GM18507 (cell line): ENCODE measurements around the gene IGLL5.
"Not testable (repeated sequence)": the region's sequence is repeated elsewhere in the genome, so short reads cannot be mapped to it uniquely, and the experiment has no call there.

ENCODE experiments used
- DNase-seq: peaks from one replicate; pipeline ENCODE4 v3.0.0; 2011; ENCODE audit warnings: low read depth; ENCODE audit not compliant: insufficient read length; ENCODE audit errors: extremely low spot score
- FAIRE-seq: peaks from 2 replicates; lab custom pipeline; 2011; peaks lifted over from hg19 to GRCh38; lab: Jason Lieb, UNC

IGLL5 gene

GRCh38 chr22:22895776-22896445 lies 8.3 kb downstream of the IGLL5 start:
- DNase-seq: no peak
- no peak for FAIRE-seq

- DNase-seq: no peak
- FAIRE-seq: no peak
These were observed 9.0 kb downstream of the IGLL5 start for GRCh38 chr22:22896601-22897000.

DNA sequence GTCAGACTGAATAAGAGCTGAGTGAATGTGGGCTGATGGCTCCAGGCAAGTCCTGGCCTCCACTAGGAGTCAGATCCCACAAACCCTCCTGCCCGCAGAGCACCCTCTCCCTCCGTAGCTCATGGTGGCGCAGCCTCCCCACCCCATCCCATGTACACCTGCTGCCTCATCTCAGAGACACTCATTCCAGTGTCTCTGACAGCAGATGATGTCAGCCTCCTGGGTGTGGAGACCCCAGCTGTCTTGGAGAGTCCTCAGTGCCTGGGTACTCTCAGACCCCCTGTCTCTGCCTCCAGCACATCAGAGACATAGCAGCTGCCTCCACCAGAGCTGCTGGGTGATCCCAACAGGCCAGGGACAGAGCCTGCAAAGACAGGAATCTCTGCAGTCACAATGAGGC lies 9.5 kb downstream of the IGLL5 start:
- no peak for FAIRE-seq
- no peak for DNase-seq

- FAIRE-seq (no peak), DNase-seq (no peak)
These were observed 10.3 kb downstream of the IGLL5 start for GRCh38 chr22:22897947-22898346.

GRCh38 chr22:22898411-22898950 lies 10.9 kb downstream of the IGLL5 start:
- not testable (repeated sequence) for DNase-seq
- FAIRE-seq: peak; percentile 55

DNA sequence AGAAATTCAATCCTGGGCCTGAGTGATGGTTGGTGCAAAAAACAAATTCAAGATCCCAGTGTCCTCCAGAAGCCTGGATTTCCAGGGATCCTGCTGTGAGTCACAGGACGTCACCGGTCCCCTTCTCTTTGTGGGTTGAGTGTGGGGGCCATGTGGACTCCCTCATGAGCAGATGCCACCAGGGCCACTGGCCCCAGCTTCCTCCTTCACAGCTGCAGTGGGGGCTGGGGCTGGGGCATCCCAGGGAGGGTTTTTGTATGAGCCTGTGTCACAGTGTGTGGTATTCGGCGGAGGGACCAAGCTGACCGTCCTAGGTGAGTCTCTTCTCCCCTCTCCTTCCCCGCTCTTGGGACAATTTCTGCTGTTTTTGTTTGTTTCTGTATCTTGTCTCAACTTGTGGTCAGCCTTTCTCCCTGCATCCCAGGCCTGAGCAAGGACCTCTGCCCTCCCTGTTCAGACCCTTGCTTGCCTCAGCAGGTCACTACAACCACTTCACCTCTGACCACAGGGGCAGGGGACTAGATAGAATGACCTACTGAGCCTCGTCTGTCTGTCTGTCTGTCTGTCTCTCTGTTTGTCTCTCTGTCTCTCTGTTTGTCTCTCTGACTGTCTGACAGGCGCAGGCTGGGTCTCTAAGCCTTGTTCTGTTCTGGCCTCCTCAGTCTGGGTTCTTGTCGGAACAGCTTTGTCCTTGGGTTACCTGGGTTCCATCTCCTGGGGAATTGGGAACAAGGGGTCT lies 11.9 kb downstream of the IGLL5 start:
- not testable (repeated sequence) for FAIRE-seq, DNase-seq

- not testable (repeated sequence) for DNase-seq, FAIRE-seq
These were observed 13.1 kb downstream of the IGLL5 start for GRCh38 chr22:22900527-22901205.

DNA sequence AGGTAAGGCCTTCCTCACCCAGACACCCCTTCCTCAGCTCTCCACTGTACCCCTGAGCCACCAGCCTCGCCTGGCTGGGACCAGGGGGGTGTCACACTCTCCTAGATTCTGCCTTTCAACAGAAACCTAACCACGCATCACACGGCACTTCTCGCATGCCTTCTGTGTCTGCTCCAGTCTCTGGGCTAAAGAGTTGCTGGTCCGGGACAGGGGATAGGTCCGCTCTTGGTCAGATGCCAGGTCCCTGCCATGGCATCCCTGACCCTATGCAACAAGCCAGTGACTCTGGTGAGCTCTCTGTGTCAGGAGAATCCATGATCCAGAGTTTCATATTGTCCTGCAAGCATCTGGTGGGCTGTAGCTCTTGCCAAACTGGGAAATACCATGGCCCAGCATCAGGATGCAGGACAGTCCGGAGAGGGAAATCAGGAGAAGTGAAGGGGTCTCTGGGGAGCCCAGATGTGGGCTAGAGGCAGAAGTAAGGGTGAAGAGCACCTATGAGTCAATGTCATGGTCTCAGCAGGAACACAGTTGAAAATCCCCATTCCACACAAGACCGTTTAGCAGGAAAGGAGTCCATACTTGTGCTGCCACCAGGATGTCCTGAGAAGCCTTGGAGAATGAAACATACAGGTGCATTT lies 14.1 kb downstream of the IGLL5 start:
- FAIRE-seq (no peak), DNase-seq (no peak)

DNA sequence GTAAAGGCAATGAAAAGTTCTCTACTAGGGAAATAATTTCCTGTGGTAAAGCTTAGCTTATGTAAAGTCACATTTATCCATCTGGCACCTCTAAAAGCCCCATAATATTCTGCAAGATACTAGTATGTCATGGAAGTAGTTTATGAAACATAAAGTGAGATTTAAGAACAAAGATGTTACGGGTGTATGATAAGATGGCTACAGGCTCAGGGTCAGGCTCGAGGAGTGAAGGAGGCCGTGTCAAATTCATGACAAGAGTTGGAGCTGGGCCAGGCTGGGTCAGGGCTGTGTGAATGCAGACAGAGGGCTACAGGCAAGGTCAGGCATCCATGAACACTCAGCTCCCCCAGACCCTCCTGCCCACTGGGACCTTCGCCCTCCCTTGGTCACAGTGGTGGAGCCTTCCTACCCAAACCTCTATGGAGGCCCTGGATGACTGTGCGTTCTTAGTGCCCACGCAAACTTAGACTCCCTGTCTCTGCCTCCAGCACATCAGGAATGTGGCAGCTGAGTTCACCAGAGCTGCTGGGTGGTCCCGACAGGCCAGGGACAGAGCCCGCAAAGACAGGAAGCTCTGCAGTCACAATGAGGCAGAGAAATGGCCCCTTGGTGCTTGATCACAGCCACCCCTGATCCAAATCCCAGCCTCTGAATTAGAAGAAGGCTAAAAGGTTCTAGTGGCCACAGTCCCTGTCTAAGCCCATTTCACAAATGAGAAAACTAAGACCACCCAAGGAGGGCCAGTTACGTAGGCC lies 14.8 kb downstream of the IGLL5 start:
- FAIRE-seq (no peak), DNase-seq (no peak)

DNA sequence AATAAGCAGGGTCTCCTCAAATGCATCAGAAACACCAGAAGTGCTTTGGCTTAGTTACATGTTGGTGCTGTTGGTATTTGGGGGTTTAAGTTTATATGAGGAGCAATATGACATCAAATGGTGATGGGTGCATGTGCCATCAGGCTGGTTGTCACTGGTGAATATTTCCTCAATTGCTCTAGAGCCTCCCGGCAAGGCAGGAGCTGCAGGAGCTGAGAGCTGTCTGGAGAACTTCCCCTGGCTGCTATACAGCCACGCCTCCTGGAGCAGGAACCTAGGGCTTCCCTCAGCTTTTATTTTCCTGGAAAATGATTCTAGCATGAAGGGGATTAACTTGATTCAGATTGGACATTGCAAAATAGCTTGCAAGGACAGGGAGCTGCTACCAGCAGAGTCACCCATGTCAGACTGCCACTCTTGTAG lies 15.8 kb downstream of the IGLL5 start:
- FAIRE-seq (no peak), DNase-seq (no peak)

- not testable (repeated sequence) for DNase-seq, FAIRE-seq
These were observed 16.2 kb downstream of the IGLL5 start for GRCh38 chr22:22903781-22904192.

DNA sequence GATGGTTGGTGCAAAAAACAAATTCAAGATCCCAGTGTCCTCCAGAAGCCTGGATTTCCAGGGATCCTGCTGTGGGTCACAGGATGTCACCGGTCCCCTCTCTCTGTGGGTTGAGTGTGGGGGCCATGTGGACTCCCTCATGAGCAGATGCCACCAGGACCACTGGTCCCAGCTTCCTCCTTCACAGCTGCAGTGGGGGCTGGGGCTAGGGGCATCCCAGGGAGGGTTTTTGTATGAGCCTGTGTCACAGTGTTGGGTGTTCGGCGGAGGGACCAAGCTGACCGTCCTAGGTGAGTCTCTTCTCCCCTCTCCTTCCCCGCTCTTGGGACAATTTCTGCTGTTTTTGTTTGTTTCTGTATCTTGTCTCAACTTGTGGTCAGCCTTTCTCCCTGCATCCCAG lies 17.1 kb downstream of the IGLL5 start:
- not testable (repeated sequence) for FAIRE-seq, DNase-seq

- FAIRE-seq: not testable (repeated sequence)
These were observed 18.8 kb downstream of the IGLL5 start for GRCh38 chr22:22906391-22906790.

GRCh38 chr22:22906907-22907550 lies 19.4 kb downstream of the IGLL5 start:
- DNase-seq (no peak), FAIRE-seq (no peak)

More at GRCh38 chr22:22906391-22906790, 18.8 kb downstream of the IGLL5 start:
- DNase-seq: not testable (repeated sequence)

DNA sequence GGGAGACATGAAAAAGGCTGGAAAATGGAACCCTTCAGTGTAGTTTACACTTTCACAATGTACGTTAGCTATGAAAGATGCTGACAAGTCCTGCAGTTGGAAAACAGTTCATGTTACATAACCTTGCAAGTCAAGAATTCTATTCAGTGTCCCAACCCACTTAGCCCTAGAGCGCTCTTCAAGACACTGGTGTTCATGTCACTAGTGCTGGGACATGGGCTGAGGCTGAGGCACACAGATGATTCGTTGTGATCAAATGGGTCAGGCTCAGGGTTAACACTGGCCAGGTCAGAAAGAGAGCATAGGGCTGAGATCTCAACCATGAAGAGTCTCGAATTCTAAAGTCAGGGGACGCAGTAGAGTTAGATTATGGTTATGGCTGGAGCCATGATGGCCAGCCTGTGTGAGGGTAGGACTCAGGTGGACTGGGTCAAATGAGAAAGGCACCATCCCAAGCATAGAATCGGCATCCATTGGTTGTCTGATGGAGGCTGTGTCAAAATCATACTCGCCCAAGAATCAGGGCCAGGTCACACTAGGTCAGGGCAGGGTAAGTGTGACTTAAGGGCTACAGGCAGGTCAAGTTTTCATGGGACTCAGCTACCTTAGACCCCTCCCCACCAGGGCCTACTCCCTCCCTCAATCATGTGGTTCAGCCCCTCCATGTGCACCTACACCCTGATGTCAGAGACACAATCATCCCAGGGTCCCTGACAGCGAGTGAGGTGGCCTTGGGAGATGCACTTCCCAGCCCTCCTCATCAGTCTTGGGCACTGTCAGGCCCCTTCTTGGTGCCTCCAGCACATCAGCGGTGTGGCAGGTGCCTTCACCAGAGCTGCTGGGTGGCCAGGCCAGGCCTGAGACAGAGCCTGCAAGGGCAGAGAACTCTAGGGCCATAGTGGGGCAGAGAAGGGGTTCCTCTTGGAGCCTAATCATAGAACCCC lies 20.2 kb downstream of the IGLL5 start:
- DNase-seq: no peak
- FAIRE-seq: no peak

- DNase-seq (no peak), FAIRE-seq (no peak)
These were observed 20.9 kb downstream of the IGLL5 start for GRCh38 chr22:22908495-22908861.

GRCh38 chr22:22908941-22909604 lies 21.5 kb downstream of the IGLL5 start:
- FAIRE-seq: no peak
- no peak for DNase-seq
